GM18909 (cell line): ENCODE data around the gene SLC45A3.
"Not testable (repeated sequence)": the region's sequence is repeated elsewhere in the genome, so short reads cannot be mapped to it uniquely, and the experiment has no call there.

ENCODE experiments used
- ATAC-seq: cut with Tn5 transposase; IDR thresholded peaks from one replicate; pipeline ENCODE4 v1.9.1; 2021; ENCODE audit warnings: mild to moderate bottlenecking; ENCODE audit not compliant: unreplicated experiment, poor library complexity

SLC45A3 gene

DNA sequence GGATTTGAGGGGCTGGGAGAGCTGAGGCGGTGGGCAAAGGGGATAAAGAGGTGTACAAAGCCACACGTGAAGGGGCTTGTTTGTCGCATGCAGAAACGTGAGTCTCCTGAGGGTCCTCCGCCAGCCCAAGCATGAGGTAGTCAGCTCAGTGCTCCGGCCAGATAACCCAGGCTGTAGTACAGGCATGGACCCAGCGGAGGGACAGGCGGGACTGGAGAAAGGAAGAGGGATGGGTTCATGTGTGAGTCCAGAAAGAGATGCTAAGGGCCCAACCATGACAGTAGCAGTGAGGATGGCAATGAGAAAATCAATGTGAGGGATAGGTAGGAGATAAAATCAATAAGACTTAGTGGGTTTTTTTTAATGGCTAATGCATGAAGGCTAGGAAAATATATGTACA, 34.8 kb downstream of the SLC45A3 start:
- ATAC-seq, result no peak

DNA sequence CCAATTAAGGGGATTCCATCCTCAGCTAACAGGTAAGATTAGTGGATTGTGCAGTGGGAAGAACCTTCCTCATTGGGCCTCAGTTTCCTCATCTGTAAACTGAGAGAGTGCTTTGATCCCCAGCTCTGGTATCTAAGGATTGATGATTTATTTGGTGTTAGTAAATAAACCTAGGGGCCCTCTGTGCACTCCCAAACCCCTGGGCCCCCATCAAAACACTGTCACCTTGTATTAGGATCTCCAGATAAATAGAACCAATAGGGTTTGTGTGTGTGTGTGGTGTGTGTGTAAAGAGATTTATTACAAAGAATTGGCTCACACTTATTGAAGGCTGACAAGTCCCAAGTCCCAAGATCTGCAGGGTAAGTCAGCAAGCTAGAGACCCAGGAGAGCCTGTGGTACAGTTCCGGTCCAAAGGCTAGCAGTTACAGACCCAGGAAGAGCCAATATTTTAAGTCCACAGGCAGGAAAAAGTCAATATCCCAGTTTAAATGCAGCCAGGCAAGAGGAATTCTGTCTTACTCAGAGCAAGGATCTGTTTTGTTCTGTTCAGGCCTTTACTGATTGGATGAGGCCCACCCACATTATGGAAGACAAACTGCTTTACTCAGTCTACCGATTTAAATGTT, 37.5 kb downstream of the SLC45A3 start:
- no peak for ATAC-seq

DNA sequence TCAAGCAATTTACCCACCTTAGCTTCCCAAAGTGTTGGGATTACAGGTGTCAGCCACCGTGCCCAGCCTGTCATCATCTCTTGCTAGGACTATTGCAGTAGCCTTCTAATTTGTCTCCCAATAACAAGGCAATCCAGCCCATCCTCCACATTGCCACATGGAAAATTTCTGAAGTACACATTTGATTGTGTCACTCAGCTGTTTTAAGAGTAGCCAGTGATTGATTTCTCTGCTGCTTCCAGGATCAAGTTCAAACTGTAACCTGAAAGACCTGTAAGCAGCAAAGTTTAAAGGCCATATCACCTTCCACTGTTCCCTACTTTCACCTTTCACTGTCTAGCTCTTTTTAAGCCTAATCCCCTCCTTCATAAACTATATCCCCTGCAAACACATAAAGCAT, 40.7 kb downstream of the SLC45A3 start:
- ATAC-seq, result no peak

DNA sequence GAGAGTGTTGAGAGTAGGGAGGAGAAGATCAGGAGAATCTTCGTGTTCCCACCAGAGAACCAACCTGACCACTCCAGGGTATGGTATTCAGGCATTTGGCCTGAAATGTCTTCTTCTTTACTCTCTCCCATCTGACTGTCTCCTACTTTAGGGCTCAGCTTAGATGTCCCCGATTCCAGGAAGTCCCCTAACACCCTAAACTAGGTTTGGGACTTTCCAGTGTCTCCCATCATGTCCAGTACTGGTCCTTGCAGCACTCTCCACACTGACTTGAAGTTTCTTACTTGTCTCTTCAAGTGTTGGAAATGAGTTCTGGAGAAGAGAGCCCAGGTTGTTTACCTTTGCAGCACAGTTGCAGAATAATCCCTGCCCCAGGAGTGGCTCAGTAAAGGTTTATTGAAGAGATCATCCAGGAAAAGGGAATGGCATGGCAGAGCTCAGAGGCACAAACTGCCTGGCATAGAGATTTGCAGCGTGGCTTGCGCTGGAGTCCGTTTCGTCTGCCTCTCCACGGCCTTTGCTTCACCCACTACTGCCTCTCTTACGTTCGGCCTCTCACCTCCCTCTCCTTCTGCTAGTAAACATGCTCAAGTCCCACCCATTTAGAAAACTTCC, 42.3 kb downstream of the SLC45A3 start:
- ATAC-seq, result no peak

DNA sequence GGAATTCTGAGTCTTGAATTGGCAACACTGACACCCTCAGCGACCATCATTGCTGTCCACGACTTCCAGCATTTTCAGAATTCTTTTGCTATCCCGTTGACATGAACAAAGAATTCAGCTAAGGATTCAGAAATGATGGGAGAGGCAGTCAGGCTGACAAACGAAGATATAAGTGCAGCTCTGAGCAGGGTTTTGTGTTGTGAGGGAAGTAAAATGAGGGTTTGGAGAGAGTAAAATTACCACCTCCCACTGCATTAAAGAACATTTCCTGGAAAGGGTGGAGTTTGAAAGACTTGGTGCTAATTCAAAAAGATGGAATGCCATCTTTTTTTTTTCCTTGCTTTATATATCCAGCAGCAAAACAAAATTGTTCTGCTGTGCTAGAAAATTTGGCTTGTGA, 43.6 kb downstream of the SLC45A3 start:
- no peak for ATAC-seq

DNA sequence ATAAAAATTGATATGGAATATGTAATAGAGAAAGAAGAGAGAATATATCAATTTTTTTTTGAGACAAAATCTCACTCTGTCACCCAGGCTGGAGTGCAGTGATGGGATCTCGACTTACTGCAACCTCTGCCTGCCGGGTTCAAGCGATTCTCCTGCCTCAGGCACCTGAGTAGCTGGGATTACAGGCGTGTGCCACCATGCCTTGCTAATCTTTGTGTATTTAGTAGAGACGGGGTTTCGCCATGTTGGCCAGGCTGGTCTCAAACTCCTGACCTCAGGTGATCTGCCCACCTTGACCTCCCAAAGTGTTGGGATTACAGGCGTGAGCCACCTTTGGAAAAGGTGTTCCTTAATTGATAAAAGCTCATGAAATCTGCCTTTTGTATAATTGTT, 44.2 kb downstream of the SLC45A3 start:
- not testable (repeated sequence) for ATAC-seq

DNA sequence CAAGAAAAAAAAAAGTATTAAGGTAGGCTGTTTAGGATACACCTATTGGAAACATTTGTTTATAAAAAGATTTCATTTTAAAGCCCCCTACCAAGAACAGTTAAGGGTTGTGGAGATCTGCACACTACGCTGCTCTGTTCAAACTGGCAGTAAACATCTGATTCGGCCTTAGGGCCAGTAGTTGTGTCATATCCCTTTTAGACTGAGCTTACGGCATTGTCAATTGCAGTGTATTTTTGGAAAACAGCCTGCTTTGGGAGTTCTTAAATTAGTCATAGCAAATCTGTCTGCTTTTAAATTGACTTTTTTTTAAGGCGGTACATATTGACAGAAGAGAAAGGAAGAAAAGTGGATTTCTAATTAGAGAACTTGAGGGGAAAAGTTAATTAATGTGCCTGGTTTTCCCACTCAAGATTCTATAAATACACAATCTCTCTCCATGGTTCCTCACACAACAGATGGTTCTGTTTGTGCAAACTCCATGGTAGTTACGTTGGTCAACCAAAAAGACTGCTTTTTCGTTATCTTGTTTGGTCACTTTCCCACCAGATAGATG, 46.8 kb downstream of the SLC45A3 start:
- no peak for ATAC-seq

DNA sequence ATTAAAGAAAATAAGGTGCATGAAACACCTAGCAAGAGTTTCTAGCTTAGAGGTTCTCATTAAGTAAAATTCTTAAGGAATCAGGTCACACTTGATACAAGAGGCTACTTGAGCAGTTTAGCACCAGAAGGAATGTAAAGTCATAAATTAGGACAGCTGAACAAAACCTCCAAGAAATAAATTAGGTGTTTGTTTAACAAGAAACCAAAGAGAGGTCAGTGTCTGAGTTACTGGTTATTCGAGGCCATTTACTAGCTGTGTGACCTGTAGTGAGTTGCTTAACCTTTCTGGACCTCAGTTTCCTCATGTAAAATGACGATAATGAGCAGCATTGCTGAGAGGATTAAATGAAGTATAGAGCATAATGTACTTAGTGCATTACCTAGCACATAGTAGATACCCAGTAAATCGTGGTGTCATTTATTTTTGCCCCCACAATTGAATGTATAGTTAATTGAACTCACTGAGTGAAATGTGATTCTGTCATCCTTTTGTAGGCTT, 47.6 kb downstream of the SLC45A3 start:
- no peak for ATAC-seq

DNA sequence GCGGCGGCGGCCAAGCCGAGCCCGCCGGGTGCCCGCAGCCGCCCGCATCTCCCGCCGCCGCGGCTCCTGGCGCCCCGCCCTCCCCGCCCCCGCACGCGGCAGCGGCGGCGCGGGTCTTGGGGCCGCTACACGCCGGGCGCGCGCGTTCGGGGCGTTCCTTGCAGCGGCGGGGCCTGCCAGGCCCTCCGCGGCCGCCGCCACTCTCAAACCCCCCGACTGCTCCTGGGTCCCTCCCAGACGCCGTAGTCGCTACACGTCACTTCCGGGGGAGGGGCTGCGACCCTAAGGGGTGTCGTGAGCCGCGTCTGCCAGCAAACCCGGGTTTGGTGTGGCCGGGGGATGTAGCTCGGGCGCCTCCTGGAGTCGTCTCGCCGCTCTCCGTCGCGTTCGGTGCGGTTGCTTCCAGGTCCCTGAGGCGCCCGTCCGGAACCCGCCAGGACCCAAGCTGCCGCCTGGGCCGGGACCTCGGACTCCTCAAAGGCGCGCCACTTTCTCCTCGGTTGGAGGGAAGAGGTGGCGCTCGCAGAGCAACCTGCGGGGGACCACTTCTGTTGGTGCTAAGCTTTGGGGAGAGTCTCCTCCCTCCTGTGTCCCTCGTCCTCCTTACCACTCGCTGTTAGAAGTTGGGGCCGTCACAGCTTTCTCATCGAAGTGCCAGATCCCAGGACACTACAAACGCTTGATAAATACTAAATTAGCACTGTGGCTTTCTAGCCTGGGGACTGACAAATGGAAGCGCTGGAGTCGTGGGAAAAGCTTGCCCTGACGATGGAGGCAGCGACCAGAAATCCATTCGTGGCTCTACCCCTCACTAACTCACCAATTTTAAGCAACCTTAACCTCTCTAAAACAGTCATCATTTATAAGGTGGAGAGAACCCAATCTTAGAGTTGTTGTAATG, 48.3 kb downstream of the SLC45A3 start, which contains the start of gene ELK4:
ELK4 (minus strand) TSS at position 244 of the 901 bp plus-strand sequence. CDS start 8,129 bp downstream, outside the sequence.
- peak; percentile 82 for ATAC-seq

DNA sequence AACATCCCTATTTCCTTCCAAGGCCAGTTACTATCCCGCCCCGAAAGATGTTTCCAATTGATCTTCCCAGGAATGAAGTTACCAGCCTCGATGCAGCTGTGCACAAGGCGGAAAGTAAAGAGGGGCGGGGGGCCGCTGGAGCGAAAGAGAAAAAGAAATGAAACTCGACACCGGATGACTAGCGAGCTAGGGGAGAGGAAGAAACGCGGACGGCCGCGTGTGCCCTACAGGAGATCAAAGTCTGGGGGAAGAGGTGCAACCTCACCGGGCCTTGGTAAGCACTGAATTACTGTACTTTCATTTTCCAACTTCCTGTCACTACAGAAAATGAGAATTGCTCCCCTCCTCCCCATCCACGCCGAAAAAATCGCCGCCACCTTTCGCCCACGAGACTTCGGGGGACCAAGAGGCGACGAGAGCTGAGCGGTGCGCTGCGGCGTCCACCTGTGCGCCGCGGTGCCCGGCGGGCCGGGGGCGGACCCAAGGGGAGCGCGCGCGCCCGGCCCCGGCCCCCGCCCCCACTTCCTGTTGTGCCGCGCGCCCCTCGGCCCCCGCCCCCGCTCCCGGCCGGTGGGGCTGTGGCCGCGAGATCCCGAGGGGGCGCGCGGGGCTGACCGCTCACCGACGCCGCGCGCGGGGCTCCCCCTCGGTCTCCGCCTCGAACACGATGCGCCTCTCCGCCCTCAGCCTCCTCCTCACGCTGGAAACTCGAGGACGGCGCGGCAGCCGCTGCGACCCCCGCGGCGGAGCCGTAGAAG, 49.1 kb downstream of the SLC45A3 start:
- ATAC-seq, result peak; percentile 70

DNA sequence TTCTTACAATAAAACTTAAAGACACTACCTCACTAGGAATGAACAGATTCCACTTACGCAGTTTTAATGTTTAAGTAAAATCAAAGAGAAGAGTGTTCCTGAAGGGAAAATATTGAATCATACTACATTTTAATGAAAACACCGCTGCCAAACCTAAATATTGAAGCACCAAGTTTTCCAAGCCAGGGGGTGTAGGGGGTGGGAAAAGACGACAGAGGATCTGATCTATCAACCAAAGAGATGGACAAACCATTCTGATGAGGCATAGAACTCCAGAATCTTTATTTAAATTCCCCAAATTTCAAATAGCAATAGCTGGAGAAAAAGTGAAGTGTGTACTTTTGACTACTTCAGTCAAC, 49.7 kb downstream of the SLC45A3 start:
- ATAC-seq, result no peak

DNA sequence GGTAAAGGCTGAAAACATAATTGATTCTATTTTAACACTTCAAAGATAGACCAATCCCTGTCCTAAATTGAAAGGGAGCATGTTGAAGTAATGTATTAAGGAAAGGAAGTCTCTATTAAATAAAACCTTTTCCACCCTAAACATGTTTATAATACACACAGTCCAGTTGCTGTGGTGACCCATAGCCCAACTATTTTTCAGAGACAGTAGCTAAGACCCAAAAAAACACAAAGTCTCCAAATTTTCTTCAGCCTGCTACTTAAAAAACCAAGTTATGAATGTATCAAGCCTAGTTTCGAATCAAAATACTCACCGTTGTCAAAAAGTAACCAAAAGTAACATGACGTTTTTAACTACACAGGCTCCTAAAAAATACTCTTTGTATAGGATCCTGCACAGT, 50.1 kb downstream of the SLC45A3 start:
- ATAC-seq, result no peak

DNA sequence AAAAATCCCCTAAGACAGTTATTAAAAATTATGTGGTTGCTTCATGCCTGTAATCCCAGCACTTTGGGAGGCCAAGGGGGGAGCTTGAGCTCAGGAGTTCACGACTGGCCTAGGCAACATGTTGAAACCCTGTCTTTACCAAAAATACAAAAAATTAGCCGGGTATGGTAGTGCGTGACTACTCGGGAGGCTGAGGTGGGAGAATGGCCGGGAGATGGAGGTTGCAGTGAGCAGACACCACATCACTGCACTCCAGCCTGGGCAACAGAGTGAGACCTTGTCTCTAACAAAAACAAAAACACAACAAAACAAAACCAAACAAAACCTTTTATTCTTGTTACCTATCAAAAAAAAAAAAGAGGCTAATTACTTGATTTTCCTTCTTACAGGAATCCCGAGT, 50.6 kb downstream of the SLC45A3 start:
- ATAC-seq, result no peak

DNA sequence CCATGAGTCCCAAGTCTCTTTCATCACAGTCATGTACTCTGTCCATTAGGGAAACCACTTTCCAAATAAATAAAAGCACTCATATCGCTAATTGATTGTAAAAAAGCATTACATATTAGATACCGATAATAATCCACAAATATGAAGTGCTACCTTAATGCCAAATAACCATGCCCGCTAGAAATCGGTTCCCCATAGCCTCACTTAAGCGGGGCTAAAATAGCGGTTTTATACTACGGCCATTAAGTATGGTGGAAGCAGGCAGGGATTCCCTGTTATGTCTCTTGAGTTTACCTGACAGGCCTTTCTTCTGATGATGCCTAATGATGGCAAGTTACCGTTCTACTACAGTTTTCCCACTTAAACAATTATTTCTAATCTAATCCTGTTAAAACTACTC, 52.4 kb downstream of the SLC45A3 start:
- ATAC-seq, result no peak

DNA sequence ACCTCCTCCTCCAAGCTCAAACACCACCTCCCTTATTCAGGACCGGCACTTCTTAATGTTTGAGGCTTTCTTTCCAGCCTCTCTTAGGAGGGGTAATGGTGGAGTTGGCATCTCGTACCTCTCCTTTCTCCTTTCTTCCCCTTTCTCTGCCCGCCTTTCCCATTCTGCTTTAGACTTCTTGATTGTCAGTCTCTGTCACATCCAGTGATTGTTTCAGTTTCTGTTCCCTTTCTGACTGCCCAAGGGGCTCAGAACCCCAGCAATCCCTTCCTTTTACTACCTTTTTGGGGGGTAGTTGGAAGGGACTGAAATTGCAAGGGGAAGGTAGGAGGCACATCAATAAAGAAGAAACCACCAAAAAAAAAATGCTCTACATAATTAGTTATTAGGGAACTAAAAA, 54.1 kb downstream of the SLC45A3 start:
- ATAC-seq, result no peak

DNA sequence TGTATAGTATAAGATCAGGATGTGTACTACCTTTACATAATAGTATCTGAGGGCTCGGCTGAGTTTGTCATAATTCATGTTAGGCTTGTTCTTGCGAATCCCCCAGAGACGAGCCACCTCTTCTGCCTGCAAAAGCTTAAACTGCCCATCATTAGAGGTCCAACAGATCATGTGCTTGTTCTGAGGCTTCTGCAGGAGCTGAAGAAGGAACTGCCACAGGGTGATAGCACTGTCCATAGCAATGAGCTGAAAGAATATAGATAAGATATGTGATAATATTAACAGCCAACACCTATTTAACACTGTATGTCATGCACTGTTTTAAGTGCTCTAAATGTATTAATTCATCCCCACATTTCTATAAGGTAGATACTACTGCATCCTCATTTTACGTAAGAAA, 56.7 kb downstream of the SLC45A3 start:
- no peak for ATAC-seq

DNA sequence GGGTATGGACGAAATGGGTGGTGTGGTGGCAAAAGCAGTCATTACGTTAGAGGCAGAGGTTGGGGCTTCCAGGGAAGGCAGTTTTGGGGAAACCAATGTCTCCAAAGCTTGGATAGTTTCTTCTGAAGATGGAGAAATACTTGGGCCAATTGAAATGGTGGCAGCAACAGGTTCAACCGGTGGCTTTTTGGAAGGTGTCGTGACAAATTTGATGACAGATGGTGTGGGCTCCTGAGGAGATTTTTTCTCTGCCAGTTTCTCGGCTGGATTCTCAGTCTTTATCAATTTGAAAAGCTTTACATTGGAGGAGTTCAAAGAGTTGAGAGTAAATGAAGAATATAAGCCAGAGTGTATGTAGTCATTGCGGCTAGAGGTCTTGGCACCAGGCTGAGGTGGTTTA, 60.0 kb downstream of the SLC45A3 start:
- ATAC-seq, result no peak

DNA sequence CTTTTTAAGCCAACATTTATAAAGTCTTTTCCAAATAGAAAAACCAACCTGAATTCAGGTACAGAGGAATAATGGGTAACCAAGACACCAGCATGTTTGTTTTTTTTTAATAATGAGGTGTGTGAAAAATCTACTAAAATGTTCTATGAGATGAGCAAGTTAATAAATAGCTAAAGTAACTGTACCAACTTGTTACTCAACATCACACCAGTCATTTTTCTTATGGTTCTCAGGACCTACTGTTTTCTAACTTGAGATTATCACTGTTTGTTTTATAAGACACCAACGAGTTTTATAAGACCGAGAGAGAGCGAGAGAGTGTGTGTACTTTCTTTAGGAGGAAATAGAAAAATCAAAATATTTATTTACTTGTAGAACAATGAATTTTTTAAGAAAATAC, 60.9 kb downstream of the SLC45A3 start:
- no peak for ATAC-seq

DNA sequence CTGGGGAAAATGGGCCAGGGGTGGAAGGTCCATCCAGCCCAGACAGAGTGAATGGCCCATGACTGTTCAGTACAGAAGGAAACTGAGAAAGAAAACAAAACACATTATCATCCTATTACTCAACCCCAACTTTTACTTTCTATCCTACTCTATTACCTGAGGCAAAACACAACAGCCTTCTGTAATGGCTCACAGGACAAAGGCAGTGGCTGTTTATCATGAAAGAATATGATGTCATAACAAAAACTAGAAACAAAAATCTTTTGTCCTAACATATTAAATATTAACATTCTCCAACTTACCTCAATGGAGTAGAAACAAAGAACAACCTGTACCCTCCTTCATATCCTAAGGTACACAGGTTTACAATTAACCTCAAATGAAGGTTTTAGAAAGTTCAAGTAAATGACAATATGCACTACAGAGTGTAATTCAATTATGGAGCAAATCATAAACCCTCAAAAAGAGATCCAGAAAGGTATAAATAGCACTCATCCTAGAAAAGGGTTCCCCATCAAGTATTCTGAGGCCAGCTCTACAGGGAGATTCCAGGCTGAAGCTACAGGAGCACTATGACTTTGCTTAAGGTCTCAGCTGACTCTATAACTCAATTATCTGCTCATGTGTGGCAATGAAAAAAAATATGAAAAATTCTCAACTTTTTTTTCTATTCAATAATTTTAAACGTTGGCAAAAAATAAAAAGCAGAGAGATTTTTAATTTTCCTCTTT, 63.6 kb downstream of the SLC45A3 start:
- ATAC-seq, result no peak

DNA sequence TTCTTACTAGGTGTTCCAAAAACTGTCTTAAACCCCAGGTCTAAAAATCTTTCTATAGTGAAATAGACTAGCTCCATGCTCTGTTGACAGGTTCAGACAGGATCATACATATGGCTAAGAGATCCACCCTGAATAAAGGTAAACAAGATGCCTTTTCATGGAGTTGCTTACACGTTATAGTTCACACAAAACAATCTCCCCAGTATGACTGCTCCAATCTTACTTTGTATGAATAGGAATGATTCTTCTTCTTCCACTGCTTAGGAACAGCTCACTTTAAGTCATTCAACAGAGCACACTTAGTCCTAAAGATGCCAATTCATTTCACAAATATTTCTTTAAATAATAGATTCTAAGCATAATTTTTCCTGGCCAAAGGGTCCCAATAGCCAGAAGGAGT, 64.5 kb downstream of the SLC45A3 start:
- no peak for ATAC-seq
